ENCODE data around the gene GPR161. TPM values are rescaled to one million over a fixed set of nuclear protein-coding genes. Genes with fewer than 3 reads are reported as not detected.

GPR161 gene
- total and polyA plus RNA-seq, 9 of the 15 experiments (the other 6 are each of a cell fraction or from before 2014, with no cell fraction given): 0.15 to 2.4 (median 0.76) TPM

GRCh38 chr1:168179438-168180147, 42.9 kb upstream of the GPR161 start (continued):
- TF ChIP-seq RREB1 (CRISPR knock-in tag; IDR thresholded peaks at IDR 0.05) (no peak), ELF4 (CRISPR knock-in tag; IDR thresholded peaks at IDR 0.05) (no peak), CTBP1 (IDR thresholded peaks at IDR 0.05; ENCODE audit: borderline replicate concordance) (no peak), MEIS2 (IDR thresholded peaks at IDR 0.05; ENCODE audit: partially characterized antibody) (peak; percentile 13), HNRNPH1 (optimal IDR thresholded peaks at IDR 0.05; ENCODE audit: low read depth, low read length) (no peak), SRSF7 (optimal IDR thresholded peaks at IDR 0.05; ENCODE audit: low read depth, low read length) (no peak), NRF1 (conservative IDR thresholded peaks at IDR 0.05 in 1 of 2, IDR thresholded peaks at IDR 0.05 in 1 of 2) (no peak), GATAD2B (IDR thresholded peaks at IDR 0.05; ENCODE audit: borderline replicate concordance) (no peak), ZNF217 (CRISPR knock-in tag; IDR thresholded peaks at IDR 0.05) (no peak), MAX (CRISPR knock-in tag; IDR thresholded peaks at IDR 0.05) (no peak), PCBP2 (IDR thresholded peaks at IDR 0.05; ENCODE audit: low read depth, low read length, poor library complexity, severe bottlenecking) (no peak), ZNF551 (CRISPR knock-in tag; IDR thresholded peaks at IDR 0.05) (no peak), TBP (optimal IDR thresholded peaks at IDR 0.05; ENCODE audit: low read depth, low read length) (peak; percentile 38), ZNF639 (CRISPR knock-in tag; conservative IDR thresholded peaks at IDR 0.05 in 1 of 2, IDR thresholded peaks at IDR 0.05 in 1 of 2) (no peak)
- TF ChIP-seq, protein P1, sequence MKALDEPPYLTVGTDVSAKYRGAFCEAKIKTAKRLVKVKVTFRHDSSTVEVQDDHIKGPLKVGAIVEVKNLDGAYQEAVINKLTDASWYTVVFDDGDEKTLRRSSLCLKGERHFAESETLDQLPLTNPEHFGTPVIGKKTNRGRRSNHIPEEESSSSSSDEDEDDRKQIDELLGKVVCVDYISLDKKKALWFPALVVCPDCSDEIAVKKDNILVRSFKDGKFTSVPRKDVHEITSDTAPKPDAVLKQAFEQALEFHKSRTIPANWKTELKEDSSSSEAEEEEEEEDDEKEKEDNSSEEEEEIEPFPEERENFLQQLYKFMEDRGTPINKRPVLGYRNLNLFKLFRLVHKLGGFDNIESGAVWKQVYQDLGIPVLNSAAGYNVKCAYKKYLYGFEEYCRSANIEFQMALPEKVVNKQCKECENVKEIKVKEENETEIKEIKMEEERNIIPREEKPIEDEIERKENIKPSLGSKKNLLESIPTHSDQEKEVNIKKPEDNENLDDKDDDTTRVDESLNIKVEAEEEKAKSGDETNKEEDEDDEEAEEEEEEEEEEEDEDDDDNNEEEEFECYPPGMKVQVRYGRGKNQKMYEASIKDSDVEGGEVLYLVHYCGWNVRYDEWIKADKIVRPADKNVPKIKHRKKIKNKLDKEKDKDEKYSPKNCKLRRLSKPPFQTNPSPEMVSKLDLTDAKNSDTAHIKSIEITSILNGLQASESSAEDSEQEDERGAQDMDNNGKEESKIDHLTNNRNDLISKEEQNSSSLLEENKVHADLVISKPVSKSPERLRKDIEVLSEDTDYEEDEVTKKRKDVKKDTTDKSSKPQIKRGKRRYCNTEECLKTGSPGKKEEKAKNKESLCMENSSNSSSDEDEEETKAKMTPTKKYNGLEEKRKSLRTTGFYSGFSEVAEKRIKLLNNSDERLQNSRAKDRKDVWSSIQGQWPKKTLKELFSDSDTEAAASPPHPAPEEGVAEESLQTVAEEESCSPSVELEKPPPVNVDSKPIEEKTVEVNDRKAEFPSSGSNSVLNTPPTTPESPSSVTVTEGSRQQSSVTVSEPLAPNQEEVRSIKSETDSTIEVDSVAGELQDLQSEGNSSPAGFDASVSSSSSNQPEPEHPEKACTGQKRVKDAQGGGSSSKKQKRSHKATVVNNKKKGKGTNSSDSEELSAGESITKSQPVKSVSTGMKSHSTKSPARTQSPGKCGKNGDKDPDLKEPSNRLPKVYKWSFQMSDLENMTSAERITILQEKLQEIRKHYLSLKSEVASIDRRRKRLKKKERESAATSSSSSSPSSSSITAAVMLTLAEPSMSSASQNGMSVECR (CRISPR knock-in tag; IDR thresholded peaks at IDR 0.05): no peak

Measured in K562 (cell line).